HUDEP-2 (cell line): ENCODE data around the gene FPGS.
A peak's percentile ranks its signal among the peaks of the same experiment; 100 is the strongest.
"Not testable (repeated sequence)": the region's sequence is repeated elsewhere in the genome, so short reads cannot be mapped to it uniquely, and the experiment has no call there.

Source experiments
- DNase-seq, 76 experiments: peaks; one replicate each; lab custom pipeline; 2025; ENCODE audit not compliant: unreplicated experiment in 76 of 76; lab: John Stamatoyannopoulos, UW

FPGS gene

GRCh38 chr9:127835991-127836516, 33.4 kb downstream of the FPGS start:
- DNase-seq = no peak

DNA sequence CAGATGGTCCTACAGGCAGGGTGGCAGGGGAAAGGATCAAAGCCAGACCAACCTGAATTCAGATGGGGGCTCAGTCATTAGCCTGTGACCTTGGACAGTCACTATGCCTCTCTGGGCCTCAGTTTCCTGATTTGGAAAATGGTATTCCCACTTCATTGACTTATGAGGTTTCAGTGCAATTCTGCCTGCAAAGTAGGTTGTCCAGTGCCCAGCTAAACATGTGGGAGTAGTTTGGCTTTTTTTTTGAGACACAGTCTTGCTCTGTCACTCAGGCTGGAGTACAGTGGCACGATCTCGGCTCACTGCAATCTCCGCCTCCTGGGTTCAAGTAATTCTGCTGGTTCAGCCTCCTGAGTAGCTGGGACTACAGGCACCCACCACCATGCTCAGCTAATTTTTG, 33.9 kb downstream of the FPGS start:
- DNase-seq = not testable (repeated sequence)

DNA sequence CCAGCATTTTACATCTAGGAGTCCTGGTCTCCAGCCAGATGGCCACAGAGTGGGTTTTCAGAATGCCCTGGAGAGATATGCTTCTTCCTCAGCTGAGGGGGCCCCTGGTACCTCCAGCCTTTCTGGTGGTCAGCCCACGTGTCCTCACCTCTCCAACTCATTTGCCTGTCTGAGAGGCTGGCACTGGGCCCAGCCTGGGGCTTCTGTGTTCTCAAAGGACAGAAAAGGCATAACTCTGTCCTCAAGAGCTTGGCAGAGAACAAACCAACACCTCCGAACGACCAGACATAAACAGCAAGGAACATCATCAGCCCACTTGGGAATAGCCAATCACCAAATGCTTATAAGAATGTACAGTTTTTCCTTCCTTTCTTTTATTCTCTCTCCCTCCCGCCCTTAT, 34.7 kb downstream of the FPGS start:
- DNase-seq = no peak

- no peak for DNase-seq
These were observed 35.8 kb downstream of the FPGS start for GRCh38 chr9:127838375-127839078.

DNA sequence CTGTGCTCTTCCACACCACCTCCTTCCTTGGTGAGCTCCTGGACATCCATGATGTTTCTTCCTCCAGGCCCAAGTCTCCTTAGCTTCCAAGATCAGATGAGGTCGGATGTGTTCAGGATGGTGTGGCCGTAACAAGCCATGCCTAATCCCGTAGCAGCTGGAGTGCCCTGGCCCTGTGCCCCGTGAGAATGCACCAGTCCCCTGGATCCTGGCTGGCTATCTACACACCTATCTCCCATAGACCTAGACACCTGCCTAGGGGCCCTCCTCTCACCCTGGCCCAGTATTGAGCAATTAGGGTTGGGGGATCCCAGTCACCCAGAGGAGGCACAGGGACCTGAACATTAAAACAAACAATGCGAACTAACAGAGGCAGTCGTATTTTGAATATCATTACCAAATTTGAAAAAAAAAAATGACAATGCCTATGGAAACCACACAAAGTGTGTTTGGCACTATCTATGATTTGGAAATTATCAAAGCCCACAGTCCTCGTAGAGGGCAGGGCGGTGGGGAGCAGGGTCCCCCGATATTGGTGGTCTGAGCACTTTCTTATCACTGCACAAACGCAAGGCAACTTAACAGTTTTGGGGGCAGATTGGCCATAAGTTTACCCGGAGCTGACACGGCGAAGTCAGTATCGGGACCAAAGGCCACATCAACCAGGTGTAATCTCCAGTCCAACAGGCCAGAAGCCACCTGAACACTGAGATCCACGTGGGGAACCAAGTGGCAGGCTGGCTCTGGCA, 38.6 kb downstream of the FPGS start:
- DNase-seq = no peak

GRCh38 chr9:127844821-127845359, 42.2 kb downstream of the FPGS start:
- no peak for DNase-seq

- DNase-seq = not testable (repeated sequence)
These were observed 42.9 kb downstream of the FPGS start for GRCh38 chr9:127845619-127846018.

GRCh38 chr9:127846443-127847177, 43.9 kb downstream of the FPGS start:
- DNase-seq = no peak

DNA sequence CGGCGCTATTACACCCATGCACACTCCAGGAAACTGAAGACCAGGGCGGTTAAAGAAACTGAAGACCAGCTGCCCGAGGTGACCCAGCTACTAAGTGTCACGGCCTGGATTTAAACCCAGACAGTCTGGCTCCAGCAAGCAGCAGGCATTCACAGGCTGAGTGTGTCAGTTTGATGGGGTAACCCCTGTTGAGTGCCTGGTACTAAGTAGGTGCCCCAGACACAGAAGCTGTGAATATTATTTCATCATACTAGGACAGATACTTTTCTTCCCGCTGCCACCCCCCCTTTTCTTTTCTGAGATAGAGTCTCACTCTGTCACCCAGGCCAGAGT, 44.5 kb downstream of the FPGS start:
- peak in 2 of 76 experiments; percentile 4 to 13 for DNase-seq

DNA sequence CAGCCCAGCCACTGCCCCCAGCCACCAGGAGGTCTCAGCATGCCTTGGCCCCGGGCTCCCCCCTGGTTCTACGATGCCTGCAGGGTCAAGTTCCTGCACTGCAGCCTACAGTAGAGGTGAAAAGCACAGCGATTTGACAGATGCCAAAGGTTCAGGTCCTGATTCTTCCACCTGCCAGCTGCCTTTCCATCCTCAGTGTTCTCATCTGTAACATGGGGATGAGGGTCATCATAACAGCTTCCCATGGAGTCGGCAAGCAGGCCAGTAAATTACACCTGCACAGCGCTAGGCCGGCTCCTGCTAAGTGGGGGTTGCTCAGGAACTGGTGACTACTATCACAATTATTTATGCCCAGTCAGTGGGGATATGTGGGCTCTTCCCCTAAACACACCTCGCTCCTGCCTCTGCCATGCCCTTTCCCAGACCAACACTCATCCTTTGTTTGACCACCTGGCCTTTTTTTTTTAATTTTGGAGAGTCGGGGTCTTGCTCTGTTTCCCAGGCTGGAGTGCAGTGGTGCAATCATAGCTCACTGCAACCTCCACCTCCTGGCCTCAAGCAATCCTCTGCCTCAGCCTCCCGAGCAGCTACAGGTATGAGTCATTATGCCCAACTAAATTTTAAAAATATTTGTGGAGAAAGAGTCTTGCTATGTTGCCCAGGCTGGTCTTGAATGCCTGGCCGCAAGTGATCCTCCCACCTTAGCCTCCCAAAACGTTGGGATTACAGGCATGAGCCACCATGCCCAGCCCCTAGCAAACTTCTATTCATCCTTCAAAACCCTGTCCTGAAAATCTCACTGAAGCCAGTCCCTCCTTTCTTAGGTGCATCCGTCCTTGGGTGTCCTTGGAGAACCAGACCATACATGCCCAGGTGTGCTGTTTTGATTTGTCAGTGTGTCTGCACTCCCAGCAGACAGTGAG, 45.4 kb downstream of the FPGS start:
- no peak for DNase-seq

DNA sequence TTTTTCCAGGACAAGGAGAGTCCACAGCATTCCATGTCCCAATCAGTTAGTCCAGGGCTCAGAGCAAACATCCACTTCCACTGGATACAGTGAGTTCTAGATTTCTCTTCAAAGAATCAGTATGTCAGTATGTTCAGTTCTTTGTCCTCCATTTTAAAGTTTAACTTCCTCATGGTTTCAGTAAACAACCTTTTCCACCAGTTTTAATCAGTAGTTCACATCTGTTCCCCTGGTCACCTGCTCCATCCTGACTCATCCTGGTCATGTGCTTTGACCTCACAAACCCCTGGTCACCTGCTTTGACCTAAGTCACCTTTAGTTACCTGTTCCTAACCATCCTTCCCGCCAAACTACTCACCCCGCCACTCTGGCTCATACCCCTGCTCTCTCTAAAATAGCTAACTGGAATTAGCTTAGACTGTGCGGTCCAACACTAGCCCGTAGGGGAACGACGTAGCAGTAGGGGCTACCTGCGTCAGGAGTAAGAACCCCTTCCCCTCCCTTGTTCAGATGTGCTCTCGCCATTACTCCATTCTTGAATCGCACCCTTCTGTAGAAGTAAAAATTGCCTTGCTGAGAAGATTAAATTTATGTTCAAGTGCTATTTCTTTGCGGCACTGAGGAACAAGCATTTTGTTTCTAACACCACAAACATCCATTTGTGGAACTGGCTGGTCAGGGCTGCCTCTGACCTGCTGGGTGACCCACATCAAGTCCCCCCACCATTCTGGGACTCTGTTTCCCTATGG, 46.2 kb downstream of the FPGS start:
- DNase-seq = no peak

DNA sequence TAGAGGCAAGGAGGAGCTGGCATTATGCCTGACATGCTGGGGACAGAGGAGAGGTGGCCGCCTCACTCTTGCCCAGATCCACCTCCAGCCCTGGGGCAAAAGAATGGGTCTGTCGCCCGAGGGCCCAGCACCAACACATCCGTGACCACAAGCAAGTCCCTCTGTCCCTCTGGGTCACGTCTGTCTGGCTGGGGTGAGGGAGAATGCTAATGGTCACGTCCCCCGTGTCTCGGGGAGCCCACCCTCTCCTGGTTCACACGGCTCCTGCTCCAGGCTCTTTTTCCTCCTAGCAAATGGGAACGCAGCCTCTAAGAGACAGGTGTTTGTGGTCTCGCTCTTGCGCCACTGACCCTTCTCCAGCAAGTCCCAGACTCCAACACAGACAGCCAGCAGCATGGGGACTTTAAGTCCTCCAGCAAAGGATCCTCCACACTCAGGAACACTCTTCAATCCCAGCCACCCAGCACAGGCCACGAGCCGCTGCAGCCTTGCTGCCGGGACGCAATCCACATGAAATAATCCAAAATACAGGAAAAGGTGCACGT, 47.7 kb downstream of the FPGS start:
- DNase-seq = no peak

DNA sequence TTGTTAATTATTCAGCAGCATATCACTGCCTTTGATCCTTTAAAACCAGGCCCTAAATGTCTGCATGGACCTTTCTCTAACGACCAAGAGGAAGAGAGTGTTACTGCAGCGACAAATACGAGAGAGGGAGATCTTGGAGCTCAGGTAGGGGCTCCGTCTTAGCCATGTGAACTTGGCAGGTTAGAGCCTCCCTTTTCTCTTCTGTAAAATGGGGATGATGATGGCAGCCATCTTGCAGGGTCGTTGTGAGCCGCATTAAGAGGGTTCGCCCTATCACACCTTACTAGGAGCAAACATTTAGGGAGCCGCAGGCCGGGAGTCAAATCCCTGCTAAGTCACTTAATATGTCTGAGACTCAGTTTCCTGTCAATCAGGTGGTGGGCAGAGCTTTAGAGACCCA, 50.1 kb downstream of the FPGS start:
- no peak for DNase-seq

DNA sequence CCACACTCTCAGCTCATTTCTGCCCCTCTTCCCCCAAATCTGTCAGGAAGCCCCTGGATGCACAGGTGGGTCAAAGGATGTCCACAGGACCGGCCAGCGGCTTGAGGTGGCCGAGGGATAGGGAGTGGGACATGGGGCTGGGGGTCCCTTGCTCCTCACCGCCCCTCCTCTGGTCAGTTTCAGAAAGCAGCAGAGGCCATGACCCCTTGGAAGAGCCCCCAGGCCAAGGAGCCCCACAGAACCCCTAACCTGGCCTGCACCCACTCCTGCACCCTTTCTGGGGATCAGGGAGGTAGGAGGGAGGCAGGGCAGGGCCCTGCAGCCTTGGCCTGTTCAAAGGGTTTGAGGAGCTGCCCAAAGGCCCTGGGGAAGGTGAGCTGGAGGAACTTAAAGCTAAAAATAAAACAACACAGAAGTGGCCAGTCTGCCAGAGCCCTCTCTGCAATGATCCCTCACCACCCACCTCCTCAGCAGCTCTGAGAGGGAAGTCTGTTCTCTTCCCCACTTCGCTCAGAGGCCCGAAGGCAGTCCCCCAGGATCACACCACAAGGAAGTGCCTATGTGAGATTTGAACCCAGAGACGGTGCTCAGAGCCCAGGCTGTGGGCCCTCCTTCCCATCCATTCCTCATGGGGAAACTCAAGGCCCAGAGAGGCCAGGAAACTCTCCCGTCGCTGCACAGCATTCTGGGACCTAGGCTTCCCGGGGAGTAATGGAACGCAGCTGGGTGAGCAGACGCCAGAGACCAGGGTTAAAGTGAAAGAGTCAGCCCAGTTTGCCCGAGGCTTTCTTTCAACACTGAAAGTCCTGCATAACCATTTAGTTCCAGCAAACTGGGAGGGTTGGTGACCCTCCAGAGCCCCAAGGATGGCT, 50.9 kb downstream of the FPGS start:
- DNase-seq = peak in 4 of 76 experiments; percentile 18 to 53 (median 24)

- peak in 33 of 76 experiments; percentile 16 to 62 (median 41) for DNase-seq
These were observed 51.6 kb downstream of the FPGS start, which contains the start of gene ENG for GRCh38 chr9:127854184-127854806. Gene ENG (minus strand): TSS chr9:127854658. CDS start chr9:127854355, 303 bp downstream.

GRCh38 chr9:127854960-127855359, 52.3 kb downstream of the FPGS start:
- peak in 1 of 76 experiments; percentile 46 for DNase-seq

DNA sequence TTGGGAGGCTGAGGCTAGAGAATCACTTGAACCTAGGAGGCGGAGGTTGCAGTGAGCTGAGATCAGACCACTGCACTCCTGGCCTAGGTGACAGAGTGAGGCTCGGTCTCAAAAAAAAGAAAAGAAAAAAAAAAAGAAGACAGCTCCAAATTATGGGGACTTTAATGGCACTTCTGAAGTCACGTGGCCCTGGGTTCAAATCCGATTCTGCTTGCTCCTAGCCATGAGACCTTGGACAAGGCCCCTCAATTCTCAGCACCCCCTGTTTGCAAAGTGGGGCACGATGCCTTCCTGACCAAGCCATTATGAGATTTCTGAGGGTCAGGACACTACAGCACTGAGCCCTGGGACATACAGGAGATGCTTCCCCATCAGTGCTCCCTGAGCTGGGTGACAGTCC, 52.8 kb downstream of the FPGS start:
- no peak for DNase-seq
